GM13977 (cell line): Measurements from ENCODE around the gene TMEM92.

Experiments
- DNase-seq: peaks from one replicate; pipeline ENCODE4 v3.0.0; 2012; ENCODE audit warnings: low spot score
- in situ Hi-C: fragments of 300-500 bp; cut with MboI; formaldehyde crosslinking; loops from one replicate; pipeline ENCODE4 v1.12.0; 2022; ENCODE audit warnings: low sequenced_read_pairs, low pct_unique_long_range_greater_than_20kb, mixed read lengths, inconsistent platforms; ENCODE audit not compliant: unreplicated experiment
- TF ChIP-seq, protein P1 (sequence below): IDR thresholded peaks from 2 replicates; pipeline ENCODE4 v1.5.1; 2012; ENCODE audit warnings: mild to moderate bottlenecking, control low read depth; ENCODE audit not compliant: insufficient read depth; ENCODE audit errors: extremely low read depth, missing control alignments

The TMEM92 gene

DNA sequence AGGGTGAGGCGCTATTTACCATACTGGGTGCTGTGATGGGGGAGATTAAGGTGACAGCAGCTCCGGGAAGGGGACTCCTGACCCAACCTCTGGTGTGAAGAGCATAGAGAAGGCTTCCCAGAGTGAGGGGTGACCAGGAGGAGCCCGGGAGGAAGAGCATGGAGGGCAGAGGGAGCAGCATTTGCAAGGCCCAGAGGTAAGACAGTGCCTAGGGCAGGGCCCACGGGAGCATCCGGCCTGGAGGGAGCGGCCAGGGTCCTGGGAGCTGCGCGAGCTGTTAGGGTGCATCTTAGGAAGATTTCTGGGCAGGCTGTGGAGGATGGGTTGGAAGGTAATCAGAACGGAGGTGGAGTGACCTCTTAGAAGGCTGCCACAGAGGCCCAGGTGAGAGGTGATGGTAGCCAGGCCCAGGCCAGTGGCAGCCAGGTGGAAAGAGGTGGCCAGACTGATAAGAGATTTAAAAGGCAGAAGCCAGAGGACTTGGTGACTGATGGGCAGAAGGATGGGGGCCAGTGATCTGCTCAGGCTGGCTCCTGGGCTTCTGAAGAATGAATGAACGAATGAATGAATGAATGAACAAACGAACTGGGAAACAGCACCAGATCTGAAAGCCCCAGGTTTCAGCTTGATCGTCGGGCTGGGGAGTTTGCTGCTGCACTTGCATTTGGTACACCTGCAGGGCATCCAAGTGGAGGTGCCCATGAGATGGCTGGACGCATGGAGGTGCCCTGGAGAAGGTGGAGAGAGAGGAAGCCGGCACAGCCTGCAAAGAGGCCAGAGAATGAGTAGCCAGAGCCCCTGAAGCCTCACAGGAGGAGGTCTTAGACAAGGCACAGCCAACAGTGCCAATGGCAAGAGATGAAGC, 13.0 kb upstream of the TMEM92 start:
- TF ChIP-seq, protein P1, sequence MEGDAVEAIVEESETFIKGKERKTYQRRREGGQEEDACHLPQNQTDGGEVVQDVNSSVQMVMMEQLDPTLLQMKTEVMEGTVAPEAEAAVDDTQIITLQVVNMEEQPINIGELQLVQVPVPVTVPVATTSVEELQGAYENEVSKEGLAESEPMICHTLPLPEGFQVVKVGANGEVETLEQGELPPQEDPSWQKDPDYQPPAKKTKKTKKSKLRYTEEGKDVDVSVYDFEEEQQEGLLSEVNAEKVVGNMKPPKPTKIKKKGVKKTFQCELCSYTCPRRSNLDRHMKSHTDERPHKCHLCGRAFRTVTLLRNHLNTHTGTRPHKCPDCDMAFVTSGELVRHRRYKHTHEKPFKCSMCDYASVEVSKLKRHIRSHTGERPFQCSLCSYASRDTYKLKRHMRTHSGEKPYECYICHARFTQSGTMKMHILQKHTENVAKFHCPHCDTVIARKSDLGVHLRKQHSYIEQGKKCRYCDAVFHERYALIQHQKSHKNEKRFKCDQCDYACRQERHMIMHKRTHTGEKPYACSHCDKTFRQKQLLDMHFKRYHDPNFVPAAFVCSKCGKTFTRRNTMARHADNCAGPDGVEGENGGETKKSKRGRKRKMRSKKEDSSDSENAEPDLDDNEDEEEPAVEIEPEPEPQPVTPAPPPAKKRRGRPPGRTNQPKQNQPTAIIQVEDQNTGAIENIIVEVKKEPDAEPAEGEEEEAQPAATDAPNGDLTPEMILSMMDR, result no peak
- in situ Hi-C loops, result no loop called here

GRCh38 chr17:50262001-50262794, 12.1 kb upstream of the TMEM92 start:
- in situ Hi-C loops, result no loop called here
- TF ChIP-seq, protein P1, result no peak
- no peak for DNase-seq

More for the DNA sequence above, 13.0 kb upstream of the TMEM92 start:
- DNase-seq, result no peak

DNA sequence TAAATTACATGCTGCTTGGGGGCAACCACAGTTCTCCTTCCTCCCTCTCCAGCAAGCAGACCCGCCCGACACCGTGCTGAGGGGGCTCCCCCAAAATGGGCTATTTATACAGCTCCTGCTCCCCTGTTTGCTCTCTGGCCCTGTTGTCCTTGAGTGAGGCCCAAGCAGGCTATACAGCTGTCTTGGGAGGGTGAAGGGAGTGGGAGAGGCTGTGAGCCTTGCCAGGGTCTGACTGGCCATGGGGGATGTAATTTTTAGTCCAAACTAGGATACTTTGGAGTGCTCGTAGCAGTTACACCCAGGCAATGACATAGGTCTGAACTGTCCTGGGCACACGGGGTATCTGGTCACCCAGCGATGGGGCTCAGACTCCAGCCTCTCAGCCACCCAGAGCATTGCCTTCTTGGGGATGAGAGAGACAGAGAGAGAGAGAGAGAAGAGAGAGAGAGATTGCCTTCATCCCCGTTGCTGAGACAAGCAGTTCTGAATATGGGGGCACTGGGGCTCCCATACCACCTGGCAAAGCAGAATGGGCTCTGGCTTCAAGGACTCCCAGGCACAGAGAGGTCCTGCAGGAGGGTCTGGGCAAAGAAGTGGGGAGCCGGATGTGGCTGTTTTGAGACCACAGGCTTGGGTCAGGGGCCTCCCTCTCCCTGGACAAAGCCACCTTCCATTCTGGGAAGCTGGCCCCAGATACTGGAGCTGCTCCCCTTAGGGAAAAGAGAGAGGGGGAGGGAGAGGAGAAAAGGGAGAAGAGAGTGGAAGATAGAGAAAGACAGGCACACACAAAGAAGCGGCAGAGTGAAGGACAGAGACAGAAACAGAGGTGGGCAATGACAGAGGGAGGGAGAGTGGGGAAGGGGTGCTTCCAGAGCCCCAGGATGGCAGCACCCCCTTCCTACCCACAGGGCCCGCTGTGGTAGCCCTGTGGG, 10.7 kb upstream of the TMEM92 start:
- peak; percentile 12 for DNase-seq
- TF ChIP-seq, protein P1, result no peak
- in situ Hi-C loops, result no loop called here

DNA sequence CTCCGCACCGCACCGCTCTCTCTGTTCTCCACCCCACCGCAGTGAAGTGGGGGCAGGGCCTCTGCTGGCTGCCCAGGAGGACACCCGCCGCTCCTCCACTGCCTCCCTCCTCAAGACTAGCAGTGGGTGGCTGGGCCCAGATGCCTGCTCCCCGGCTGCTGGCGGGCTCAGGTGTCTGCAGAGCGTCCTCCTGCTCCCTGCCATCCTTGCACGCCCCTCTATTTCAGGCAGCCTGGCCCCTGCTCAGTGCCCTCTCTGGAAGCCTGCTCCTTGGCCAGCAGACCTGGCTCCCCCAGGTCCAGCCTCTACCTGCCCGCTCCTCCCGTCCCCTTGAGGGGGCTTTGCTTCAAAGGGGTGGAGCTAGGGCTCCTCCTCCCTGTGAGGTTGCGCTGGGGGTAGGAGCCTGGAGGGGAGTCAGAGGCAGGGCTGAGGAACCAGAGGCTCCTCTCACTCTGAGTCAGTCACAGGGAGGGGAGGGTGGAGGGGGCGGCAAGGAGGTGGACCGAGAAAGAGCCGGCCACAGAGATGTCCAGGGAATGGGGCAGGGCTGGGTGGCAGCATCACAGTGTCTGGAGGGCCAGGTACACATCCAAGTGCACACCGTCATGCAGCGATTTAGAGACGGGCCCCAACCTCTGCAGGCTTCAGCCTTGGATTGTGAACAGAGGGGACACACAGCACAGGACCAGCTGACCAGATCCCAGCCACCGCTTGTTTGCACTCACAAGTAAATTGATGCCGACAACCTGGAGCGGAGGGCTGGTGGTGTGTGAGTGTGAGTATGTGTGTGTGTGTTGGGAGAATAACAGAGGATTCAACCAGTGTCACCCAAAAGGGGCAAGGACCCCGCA, 9.8 kb upstream of the TMEM92 start:
- TF ChIP-seq, protein P1, result no peak
- in situ Hi-C loops, result no loop called here
- peak; percentile 12 for DNase-seq

- no peak for DNase-seq
- TF ChIP-seq, protein P1, result no peak
- in situ Hi-C loops, result no loop called here
Measured at GRCh38 chr17:50265212-50265611, 9.1 kb upstream of the TMEM92 start.
